Measurements from ENCODE around the gene CAPN1.

DNA sequence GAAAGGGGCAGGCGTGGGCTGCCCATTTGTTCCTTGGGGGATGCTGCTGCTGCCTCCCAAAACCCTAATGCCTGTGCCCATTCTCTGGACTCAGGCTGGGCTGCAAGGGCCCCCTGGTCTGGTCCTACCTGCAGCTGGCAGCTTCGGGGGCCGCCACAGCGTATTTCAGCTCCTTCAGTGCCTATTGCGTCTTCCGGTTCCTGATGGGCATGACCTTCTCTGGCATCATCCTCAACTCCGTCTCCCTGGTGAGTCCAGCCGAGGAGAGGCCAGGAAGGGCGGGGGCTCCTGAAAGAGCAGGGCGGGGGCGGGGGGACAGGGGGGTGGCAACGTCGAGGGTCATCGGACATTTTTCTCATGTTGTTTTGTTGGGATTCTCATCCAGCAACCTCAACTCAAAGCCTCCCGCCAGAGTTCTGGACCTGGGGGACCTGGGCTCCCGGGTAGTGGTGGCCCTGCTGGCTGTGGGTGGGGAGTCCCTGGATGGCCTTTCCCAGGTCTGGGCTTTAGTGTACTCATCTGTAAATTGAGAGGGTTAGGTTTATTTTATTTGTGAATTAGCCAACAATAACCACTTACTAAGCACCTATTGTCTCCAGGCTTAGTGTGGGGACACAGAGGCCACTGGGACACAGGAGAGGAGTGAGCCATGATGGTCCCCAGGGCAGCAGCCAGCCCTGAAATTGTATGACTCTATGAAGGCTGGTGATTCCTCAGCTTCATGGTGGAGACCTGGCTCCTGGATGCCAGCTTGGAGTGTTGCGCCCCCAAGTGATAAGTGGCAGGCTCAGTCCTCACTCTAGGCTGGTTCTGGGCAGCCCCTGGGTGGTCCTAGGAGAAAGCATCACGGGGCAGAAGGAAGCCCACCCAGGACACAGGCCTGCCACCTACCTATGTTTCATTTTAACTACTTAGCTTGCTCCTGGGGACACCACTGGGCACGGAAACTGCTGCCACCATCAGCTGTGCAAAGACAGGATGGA, 36.0 kb downstream of the CAPN1 start:
- no peak for TF ChIP-seq POLR2A (IDR thresholded peaks at IDR 0.05)
- TF ChIP-seq, protein P1, sequence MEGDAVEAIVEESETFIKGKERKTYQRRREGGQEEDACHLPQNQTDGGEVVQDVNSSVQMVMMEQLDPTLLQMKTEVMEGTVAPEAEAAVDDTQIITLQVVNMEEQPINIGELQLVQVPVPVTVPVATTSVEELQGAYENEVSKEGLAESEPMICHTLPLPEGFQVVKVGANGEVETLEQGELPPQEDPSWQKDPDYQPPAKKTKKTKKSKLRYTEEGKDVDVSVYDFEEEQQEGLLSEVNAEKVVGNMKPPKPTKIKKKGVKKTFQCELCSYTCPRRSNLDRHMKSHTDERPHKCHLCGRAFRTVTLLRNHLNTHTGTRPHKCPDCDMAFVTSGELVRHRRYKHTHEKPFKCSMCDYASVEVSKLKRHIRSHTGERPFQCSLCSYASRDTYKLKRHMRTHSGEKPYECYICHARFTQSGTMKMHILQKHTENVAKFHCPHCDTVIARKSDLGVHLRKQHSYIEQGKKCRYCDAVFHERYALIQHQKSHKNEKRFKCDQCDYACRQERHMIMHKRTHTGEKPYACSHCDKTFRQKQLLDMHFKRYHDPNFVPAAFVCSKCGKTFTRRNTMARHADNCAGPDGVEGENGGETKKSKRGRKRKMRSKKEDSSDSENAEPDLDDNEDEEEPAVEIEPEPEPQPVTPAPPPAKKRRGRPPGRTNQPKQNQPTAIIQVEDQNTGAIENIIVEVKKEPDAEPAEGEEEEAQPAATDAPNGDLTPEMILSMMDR (IDR thresholded peaks at IDR 0.05 in 4 of 5, conservative IDR thresholded peaks at IDR 0.05 in 1 of 5) = no peak

All from gastrocnemius medialis (tissue), 4 donors.